Measurements from ENCODE around the gene ARHGEF7.

The ARHGEF7 gene

GRCh38 chr13:111328574-111329410 is 213.7 kb downstream of the ARHGEF7 start:
- DNase-seq = no peak

- no peak for DNase-seq
These were observed 214.5 kb downstream of the ARHGEF7 start for GRCh38 chr13:111329641-111330040.

- no peak for DNase-seq
These were observed 215.0 kb downstream of the ARHGEF7 start for GRCh38 chr13:111330066-111330610.

GRCh38 chr13:111335298-111335697 is 220.2 kb downstream of the ARHGEF7 start:
- no peak for DNase-seq

DNA sequence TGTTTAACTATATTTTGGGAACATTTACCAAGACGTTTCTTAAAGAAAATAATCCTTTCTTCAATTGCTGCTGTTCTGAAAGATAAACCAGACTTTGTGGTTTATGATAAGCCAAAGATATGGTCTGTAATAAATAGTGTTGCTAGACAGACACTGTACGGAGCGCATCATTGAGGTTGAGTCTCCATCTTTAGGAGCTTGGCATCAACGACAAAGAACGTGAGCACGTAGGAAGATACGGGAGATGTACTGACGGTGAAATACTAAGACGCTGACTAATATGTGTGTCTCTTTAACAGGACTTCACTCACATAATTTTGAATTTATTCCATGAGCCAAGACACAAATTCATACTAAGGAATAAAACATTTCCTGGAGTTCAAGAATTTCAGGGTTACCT is 221.6 kb downstream of the ARHGEF7 start:
- DNase-seq = no peak

- no peak for DNase-seq
These were observed 222.1 kb downstream of the ARHGEF7 start for GRCh38 chr13:111337206-111337605.

DNA sequence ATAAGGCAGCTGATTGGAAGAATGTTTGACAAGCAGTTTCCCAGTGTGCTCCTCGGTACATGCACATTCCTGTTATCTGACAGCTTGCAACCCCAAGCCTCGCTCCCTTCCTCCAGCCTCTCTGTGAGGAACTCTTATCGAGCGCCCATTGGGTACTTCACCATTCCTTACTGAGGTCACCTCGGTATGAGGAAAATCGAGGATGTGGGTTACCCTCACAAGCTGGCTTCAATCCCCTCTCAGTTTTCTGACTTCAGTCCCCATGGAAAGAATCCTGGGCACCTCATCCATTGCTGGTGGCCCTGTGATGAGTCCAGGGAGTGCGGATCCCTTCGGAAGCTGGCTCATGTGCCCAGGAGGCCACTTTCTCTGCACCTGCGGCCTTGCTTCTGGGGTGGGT is 222.6 kb downstream of the ARHGEF7 start:
- no peak for DNase-seq

GRCh38 chr13:111338841-111339240 is 223.7 kb downstream of the ARHGEF7 start:
- no peak for DNase-seq

DNA sequence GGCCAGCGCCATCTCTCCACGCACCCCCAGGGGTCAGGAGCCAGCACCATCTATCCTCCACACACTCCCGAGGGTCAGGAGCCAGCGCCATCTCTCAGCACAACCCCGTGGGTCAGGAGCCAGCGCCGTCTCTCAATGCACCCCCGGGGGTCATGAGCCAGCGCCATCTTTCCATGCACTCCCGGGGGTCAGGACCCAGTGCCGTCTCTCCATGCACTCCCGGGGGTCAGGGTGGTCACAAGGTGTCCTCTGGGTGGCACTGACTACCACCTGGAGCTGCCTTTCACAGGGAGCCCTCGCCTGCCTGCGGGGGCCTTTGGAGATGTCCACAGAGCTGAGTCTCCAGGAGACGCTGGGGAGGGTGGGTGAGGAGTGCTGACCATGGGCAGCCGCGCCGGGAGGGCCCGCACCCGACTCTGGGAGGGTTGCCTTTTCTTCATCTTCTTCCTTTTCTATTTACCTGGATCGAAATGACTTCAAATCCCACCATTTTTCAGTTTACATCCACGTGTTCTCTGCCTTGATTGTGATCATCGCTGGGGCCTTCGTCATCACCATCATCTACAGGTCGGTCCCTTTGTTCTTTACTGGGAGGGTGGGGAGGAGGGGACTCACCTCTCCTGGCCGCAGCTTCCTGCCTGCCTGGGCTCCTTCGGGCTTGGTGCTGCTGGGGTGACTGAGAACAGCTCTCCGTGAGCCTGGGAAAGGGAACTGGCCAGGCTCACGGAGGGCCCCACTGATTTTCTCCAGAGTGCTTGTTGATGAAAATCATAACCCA is 224.4 kb downstream of the ARHGEF7 start:
- no peak for DNase-seq

DNA sequence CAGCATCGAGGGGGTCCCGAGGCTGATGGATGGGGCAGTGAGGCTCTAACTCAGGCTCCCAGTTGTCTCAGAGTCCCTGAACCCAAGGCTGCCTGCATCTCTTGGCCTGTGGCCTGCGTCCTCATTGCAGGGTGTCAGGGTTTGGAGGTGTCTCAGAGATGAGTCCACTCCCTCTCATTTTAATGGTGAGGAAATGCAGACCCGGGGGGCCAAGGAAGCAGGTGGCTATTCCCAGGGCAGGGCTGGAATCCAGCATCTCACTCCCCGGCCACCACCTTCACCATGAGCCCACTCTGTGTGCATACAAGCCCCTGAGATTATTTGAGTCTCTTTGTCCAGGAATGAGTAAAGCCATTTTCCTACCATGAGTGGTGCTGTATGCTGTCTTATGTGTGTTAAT is 226.8 kb downstream of the ARHGEF7 start:
- no peak for DNase-seq

GRCh38 chr13:111342721-111343120 is 227.6 kb downstream of the ARHGEF7 start:
- no peak for DNase-seq

DNA sequence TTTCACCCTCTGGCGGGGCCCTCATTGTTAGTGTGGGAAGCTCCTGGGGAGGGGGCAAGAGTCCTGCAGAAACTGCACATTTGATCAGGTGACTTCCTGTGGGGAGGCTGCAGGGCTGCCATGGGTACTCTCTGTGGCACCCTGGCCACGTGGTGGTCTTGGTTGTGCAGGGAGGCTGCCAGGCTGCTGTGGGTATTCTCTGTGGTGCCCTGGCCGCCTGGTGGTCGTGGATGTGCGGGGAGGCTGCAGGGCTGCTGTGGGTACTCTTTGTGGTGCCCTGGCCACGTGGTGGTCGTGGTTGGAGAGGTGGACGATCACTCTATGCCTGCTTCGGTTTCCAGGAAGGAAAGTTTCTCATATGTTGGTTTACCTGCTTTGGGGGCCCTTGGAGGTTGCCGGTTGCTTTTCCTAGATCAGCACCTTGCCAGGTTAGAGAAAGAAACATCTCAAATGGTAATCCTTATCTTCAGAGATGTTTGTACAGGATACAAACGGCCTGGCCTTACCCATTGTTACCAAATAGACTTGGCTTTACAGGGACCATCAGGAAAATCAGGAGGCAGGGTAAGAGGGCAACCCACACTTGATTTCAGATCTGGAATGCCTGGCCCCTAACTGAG is 228.2 kb downstream of the ARHGEF7 start:
- DNase-seq = peak in 1 of 6 experiments; percentile 11

DNA sequence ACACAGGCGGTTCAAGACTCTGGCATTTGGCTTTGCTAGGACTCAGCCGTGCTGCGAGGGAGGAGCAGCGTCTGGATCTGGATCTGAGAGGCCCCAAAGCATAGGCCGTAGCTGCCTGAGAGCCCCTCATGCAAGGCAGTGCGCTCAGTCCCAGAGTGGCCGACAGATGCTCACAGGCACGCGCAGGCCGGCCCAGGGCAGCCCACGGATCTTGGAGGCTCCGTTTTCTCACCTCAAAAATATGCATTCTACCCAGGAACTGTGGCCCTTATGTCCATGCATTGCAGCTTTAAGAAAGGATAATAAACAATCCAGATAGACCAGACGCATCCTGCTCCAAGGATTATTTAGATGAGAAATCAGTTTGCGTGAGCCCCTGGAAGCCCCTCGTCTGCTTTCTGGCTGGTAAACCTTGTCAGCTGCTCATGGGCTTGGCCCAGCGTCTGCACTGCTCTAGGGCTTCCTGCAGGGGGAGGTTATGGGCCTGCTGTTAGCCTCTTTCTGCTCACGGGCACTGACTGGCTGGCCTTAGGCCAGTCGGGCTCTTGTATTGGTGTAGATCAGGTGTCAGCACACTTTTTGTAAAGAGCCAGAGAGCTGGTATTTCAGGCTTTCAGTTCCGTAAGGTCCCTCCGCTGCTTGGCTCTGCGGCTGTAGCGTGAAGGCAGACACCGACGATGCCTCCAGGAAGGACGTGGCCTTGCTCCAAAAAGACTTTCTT is 229.5 kb downstream of the ARHGEF7 start:
- no peak for DNase-seq

DNA sequence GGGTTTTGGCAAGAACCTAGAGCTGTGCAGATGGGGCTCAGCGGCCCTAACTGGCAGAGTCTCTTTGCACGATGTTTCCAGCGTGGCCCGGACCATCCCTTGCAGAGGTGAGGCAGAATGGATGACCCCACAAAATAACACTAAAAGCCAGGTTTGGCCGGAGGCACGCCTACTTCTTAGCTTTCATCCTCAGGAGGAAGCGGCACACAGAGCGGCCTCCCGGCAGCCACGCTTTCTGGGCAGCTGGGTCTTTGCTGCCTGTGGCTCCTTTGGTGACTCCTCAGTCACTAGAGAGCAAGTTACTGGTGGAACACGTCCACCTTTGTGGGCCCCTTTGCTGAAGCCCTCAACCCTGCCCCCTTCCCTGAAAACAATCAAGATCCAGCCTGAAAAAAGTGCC is 230.6 kb downstream of the ARHGEF7 start:
- no peak for DNase-seq

GRCh38 chr13:111346101-111346680 is 231.1 kb downstream of the ARHGEF7 start:
- no peak for DNase-seq

DNA sequence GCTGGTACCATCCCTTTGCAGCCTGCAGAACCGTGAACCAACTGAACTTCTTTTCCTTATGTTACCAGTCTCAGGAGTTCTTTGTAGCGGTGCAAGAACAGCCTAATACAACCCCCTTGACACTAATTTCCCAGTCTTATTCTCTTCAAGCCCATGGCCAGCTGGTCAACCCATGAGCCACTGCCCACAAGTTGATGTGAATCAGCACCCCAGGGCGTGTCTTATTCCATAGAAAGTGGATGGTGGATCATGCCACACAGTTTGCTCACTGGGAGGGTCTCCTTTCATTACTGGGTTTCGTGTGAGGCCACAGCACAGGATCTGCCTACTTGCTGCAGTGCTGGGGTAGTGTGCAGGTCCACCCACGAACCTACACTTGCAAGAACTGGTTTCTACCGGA is 232.3 kb downstream of the ARHGEF7 start:
- DNase-seq = no peak

- DNase-seq = no peak
These were observed 238.4 kb downstream of the ARHGEF7 start for GRCh38 chr13:111353508-111353907.

DNA sequence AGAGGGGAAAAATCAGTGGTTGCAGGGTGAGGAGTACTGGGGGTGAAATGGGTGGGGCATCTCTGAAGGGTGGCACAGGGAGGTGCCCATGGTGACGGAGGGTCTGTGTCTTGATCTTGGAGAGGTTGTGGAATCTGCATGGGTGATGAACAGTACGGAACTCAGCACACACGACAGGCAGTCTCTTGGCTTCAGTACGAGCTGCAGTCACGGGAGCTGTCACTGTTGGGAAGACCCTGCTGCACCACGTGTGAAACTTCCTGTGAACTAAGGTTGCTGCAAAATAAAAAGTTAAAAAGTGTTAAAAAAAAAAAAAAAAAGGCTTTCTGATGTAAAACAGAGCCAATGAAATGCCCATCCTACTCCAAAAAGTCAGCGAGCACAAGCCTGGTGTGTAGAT is 239.7 kb downstream of the ARHGEF7 start:
- DNase-seq = peak in 1 of 6 experiments; percentile 24

Data from stimulated activated naive CD4-positive, alpha-beta T cell (primary cell).